Parathyroid adenoma (tissue), 2 donors: ENCODE results near the gene NRXN2.

ENCODE experiments used
- H2AFZ ChIP-seq: fragments of 300-600 bp; sonication (generic); one replicate; pipeline ENCODE4 v1.7.0; 2017; ENCODE audit warnings: antibody characterized with exemption, mild to moderate bottlenecking
- H3K27ac ChIP-seq: fragments of 300-600 bp; sonication (generic); one replicate; pipeline ENCODE4 v1.7.0; 2017
- H3K27me3 ChIP-seq: fragments of 300-600 bp; sonication (generic); one replicate; pipeline ENCODE4 v1.7.0; 2017; ENCODE audit warnings: low read length; ENCODE audit not compliant: control insufficient read depth, insufficient read depth
- H3K36me3 ChIP-seq: fragments of 300-600 bp; sonication (generic); one replicate; pipeline ENCODE4 v1.7.0; 2017; ENCODE audit warnings: low read length; ENCODE audit not compliant: control insufficient read depth, insufficient read depth
- H3K4me1 ChIP-seq: fragments of 300-600 bp; sonication (generic); one replicate; pipeline ENCODE4 v1.7.0; 2017; ENCODE audit warnings: control low read depth
- H3K4me2 ChIP-seq: fragments of 300-600 bp; sonication (generic); one replicate; pipeline ENCODE4 v1.7.0; 2017; ENCODE audit warnings: low read length
- H3K4me3 ChIP-seq: fragments of 300-600 bp; sonication (generic); one replicate; pipeline ENCODE4 v1.7.0; 2017; ENCODE audit warnings: low read depth, low read length
- H3K79me2 ChIP-seq: fragments of 300-600 bp; sonication (generic); one replicate; pipeline ENCODE4 v1.7.0; 2017; ENCODE audit warnings: control low read depth
- H3K9ac ChIP-seq: fragments of 300-600 bp; sonication (generic); one replicate; pipeline ENCODE4 v1.7.0; 2017; ENCODE audit warnings: mild to moderate bottlenecking
- H3K9me3 ChIP-seq: fragments of 300-600 bp; sonication (generic); one replicate; pipeline ENCODE4 v1.7.0; 2017; ENCODE audit warnings: low read length; ENCODE audit not compliant: control insufficient read depth
- TF ChIP-seq, protein P1 (sequence below): fragments of 300-600 bp; sonication (generic); IDR thresholded peaks from one replicate; pipeline ENCODE4 v1.7.0; 2017; ENCODE audit warnings: antibody characterized with exemption, mild to moderate bottlenecking
- donor health status: primary hyperparathyroidism.

Gene NRXN2

DNA sequence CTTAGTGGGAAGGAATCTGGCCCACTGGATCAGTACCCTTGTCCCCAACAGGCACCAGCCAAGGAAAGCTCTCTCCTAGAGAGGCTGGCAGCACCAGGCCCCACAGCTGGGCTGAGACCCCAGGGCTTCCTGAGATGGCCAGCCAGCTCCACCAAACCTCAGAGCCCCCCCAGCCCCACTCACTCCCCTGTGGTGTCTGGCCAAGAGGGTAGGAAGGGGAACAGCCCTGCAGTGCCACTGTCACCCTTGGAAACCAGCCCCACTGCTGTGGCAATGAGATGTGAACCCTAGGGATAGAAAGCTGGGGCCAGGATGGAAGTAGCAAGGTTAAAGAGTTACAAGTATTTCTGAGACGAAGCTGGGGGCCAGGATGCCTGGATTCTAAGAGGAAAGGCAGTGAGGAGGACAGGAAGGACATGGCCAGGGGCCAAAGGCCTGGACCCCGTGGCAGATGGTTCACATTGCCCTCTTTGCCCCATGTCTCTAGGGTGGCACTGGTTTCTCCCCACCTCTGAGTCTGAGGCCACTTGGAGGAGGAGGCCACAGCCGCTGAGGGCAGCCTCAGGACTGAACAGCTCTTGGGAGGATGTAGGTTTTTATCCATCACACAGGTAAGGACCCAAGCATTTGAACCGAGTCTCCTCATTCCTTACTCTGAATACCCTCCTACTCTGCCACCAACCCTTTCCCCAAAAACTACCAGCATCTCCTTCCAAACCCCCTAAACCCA, 28.8 kb downstream of the NRXN2 start:
- Histone ChIP-seq H3K36me3 (no peaks in the 10 kb centered on the region), H3K4me3 (no peak overlapping the region), H3K79me2 (no peaks in the 10 kb centered on the region), H3K9me3 (no peaks in the 10 kb centered on the region), H3K4me2 (no peak overlapping the region), H3K27ac (no peak overlapping the region), H3K4me1 (no peaks in the 10 kb centered on the region), H3K9ac (no peak overlapping the region), H2AFZ (no peak overlapping the region), H3K27me3 (no peaks in the 10 kb centered on the region)
- TF ChIP-seq, protein P1, sequence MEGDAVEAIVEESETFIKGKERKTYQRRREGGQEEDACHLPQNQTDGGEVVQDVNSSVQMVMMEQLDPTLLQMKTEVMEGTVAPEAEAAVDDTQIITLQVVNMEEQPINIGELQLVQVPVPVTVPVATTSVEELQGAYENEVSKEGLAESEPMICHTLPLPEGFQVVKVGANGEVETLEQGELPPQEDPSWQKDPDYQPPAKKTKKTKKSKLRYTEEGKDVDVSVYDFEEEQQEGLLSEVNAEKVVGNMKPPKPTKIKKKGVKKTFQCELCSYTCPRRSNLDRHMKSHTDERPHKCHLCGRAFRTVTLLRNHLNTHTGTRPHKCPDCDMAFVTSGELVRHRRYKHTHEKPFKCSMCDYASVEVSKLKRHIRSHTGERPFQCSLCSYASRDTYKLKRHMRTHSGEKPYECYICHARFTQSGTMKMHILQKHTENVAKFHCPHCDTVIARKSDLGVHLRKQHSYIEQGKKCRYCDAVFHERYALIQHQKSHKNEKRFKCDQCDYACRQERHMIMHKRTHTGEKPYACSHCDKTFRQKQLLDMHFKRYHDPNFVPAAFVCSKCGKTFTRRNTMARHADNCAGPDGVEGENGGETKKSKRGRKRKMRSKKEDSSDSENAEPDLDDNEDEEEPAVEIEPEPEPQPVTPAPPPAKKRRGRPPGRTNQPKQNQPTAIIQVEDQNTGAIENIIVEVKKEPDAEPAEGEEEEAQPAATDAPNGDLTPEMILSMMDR = no peak

DNA sequence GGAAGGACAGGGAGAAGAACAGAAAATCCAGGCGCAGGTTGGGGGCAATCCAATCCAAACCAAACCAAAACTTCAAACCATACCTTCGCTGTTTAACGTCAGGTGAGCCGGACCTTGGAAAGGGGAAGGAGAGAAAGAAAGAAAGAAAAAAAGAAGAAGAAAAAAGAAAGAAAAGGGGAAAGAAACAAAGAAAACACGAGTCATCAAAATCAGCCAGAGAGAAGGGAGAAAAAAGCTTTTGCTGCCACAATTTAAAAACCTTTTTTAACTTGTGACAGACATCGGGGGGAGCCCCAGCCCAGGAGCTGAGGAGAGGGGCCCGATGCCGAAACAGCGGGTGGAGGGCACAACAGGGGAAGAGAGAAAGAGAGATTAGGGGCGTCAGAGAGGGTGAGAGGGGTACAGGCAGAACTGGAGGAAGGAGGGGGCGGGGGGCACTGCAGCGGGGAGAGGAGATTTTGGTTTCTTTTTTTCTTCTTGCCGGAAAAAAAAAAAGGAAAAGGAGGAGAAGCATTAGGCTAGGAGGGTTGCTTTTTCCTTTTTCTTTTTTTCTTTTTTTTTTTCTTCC, 30.1 kb downstream of the NRXN2 start:
- Histone ChIP-seq H3K27me3 (no peaks in the 10 kb centered on the region), H3K4me1 (no peaks in the 10 kb centered on the region), H3K79me2 (no peaks in the 10 kb centered on the region), H3K4me3 (no peak overlapping the region), H3K36me3 (no peaks in the 10 kb centered on the region), H3K9ac (no peak overlapping the region), H3K27ac (no peak overlapping the region), H2AFZ (no peak overlapping the region), H3K4me2 (no peak overlapping the region), H3K9me3 (no peaks in the 10 kb centered on the region)
- TF ChIP-seq, protein P1 = no peak

DNA sequence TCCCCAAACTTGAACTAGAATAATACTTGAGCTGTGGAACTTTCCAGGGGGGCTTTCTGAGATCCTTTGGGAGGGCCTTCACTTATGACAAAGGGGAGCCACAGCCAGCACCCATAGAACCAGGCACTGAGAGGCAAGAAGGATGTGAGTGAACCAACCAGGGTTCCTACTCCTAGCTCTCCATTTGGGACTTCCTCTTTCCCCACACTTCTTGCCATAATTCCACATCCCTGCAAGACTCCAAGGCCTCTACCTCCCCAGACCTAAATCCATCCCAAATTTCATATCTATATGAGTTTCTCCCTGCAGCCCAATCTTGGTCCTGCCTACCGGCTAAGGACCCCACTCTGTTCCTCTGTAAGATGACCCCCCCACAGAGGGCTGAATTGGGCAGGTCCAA, 31.5 kb downstream of the NRXN2 start:
- Histone ChIP-seq H3K4me1 (no peaks in the 10 kb centered on the region), H3K4me3 (no peak overlapping the region), H3K27ac (no peak overlapping the region), H3K9me3 (no peaks in the 10 kb centered on the region), H3K79me2 (no peaks in the 10 kb centered on the region), H3K27me3 (no peaks in the 10 kb centered on the region), H3K4me2 (no peak overlapping the region), H3K36me3 (no peaks in the 10 kb centered on the region), H2AFZ (no peak overlapping the region), H3K9ac (no peak overlapping the region)
- TF ChIP-seq, protein P1 = no peak

DNA sequence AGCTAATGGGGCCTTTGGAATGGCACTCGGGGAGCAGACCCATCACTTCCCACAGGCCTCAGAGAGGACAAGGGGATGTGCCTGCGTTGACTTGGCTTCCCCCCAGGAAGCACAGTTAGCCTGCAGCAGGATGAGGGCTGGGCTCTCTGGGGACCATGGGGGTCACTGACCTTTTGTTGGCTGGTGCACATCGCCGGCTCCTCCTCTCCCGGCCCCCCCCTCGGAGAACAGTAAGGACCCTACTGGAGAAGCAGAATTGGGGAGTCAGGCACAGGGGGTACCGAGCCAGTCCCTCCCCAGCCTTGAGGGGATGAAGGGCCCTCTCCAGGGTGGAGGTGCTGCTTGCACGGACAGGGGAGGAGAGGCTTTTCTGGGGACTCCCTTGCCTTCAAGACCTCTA, 32.8 kb downstream of the NRXN2 start:
- H3K79me2 ChIP-seq = no peaks in the 10 kb centered on the region
- no peak overlapping the region for H3K9ac ChIP-seq

More for the DNA sequence above, 32.8 kb downstream of the NRXN2 start:
- Histone ChIP-seq H3K9me3 (no peaks in the 10 kb centered on the region), H3K4me3 (no peak overlapping the region), H3K27ac (no peak overlapping the region), H2AFZ (no peak overlapping the region), H3K4me1 (no peaks in the 10 kb centered on the region), H3K27me3 (no peaks in the 10 kb centered on the region), H3K4me2 (no peak overlapping the region), H3K36me3 (no peaks in the 10 kb centered on the region)
- TF ChIP-seq, protein P1 = no peak
